UCSD-AML1 (cell line): ENCODE results near the gene METTL15.
"Not testable (repeated sequence)": the region's sequence is repeated elsewhere in the genome, so short reads cannot be mapped to it uniquely, and the experiment has no call there.

Experiments used
- DNase-seq: peaks from one replicate; lab custom pipeline; 2025; ENCODE audit not compliant: unreplicated experiment; lab: John Stamatoyannopoulos, UW

METTL15 gene

DNA sequence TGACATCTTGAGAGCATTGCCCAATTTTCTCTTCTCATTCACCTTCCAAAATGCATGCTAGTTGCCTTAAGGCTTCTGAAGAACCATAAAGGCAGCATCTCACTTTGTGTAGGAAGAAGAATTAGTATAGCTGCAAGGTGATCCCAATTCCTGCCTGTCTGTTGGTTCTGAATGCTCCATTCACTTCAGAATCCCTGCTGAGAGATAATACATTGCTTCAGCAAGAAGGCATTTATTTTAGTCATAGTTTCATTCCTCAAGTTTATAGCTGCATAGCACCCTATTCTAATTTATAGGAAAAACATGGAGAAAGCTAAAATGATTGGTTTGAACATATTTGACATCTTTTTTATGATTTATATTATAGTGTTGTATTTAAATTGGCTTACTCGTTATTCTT, 181.3 kb downstream of the METTL15 start:
- no peak for DNase-seq

DNA sequence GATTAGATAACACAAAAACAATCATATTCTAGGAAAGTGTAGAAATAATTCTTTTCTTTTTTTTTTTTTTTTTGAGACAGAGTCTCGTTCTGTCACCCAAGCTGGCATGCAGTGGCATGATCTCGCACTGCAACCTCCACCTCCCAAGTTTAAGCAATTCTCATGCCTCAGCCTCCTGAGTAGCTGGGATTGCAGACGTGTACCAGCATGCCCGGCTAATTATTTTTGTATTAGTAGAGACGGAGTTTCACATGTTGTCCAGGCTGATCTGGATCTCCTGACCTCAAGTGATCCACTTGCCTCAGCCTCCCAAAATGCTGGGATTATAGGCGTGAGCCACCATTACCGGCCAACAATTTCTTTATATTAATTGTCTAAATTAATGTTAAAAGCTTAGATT, 182.8 kb downstream of the METTL15 start:
- DNase-seq: not testable (repeated sequence)

DNA sequence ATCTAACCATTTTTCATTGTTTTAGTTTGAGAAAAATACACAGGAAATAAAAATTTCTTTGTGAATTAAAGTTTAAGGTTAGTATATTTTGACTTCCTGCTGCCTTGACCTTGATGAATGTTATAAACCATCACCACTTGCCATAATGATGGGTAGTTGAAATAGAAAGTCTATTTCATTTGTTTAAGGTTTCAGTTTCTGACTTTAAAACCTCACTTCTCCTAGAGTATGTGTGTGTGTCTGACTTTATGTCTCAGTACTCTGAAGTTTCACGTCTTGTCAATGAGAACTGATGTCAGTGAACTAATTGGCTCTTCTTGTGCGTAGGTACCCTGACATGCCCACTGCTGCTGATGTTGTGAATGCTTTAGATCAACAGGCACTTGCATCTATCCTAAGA, 188.2 kb downstream of the METTL15 start:
- DNase-seq: no peak

DNA sequence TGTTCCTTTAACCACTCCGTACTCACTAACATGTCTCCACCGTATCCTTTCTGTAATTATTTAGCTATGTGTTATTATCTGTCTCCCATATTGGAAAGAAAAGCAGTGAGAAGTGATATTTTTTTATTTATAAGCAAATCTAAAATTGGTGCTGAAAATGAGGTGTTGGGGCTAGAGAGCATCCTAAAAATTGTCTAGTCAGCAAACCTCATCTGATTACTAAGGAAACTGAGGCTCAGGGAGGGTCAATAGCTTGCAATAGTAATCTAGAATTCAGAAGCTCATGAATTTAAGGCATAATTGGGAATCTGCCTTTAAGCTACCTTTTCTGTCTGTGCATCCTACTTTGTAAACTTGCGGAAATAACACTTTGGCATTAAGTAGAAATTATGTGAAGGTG, 190.0 kb downstream of the METTL15 start:
- no peak for DNase-seq

DNA sequence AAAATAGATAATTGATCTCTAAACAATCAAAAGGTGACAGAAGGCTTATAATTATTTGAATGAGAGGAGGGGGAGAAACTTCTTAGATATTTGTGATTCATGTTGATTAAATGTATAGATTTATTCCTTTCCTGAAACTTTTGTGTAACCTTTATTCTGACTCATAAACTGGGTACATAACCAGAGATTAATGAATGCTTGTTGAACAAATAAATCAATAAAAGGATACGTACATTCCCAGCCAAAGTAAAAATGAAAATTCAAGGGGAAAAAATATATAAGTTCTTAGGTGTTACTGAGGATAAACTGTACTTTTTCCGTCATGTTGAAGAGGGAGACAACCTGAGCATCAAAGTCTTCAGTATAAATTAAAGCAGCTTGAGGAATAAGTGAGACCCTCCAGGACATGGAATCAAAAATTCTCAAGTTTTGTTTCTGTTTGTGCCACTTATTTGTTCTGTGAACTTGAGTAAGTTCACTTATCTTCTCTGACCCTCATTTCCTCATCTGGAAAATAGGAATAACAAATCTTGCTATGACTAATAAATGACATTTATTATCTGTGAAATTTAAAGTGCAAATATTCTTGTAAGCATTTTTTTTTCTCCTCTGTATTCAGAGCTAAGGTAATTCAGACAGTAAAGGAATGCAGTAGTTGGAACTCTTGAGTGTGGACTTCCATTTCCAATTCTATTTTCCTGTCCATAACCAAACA, 195.4 kb downstream of the METTL15 start:
- no peak for DNase-seq

DNA sequence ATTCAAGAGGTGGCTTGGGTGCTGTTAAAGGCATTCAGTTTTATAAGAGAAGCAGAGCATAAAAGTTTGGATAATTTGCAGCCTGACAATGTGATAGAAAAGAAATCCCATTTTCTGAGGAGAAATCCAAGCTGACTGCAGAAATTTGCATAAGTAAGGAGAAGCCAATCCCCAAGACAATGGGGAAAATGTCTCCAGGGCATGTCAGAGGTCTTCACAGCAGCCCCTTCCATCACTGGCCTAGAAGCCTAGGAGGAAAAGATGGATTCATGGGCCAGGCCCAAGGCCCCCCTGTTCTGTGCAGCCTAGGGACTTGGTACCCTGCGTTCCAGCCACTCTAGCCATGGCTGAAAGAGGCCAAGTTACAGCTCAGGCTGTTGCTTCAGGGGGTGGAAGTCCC, 207.3 kb downstream of the METTL15 start:
- no peak for DNase-seq

DNA sequence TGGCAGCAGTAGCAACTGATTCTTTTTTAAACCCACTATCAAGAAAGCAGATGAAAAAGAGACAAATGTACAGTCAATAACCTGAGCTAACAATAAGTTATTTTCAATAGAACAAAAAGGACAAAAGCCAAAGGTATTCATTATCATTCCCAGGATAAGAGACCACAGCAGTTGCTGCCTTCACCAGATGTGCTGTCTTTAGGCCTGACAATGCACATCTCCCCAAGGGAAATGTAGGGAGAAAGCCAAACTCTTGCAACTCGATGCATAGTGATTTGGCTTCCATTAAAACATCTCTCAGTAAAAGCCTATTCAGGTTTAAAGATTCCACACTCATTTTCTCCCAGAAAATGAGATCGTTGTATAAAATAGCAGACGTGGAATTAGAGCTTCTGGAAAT, 210.7 kb downstream of the METTL15 start:
- no peak for DNase-seq

DNA sequence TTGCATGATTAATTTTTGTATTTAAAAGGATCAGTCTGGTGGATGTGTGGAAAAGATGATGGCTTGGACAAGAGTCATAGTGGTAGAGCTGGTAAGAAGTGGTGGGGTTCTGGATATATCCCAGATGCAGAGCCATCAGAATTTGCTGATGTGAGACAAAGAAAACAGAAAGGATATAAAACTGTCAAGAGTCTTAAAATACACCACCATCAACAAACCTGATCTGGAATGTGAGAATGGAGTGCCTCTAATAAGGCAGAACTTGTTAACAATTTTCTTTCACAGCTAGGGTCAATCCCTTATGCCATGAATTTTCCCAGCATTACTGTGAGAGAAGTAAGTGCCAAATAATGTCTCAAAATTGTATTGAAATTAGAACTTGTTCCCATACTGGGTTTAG, 215.4 kb downstream of the METTL15 start:
- DNase-seq: no peak

DNA sequence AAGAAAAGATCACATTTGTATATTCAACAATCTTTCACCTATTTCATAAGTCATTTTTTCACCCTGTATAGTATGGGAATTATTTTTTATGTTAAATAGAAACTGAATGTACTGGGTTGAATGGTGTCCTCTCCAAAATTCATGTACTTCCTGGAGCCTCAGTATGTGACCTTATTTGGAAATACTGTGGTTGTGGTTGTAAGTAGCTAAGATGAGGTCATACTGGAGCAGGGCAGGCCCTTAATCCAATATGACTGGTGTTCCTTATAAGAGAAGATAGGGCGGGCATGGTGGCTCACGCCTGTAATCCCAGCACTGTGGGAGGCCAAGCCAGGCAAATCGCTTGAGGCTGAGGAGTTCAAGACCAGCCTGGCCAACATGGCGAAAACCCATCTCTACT, 224.2 kb downstream of the METTL15 start:
- DNase-seq: not testable (repeated sequence)

DNA sequence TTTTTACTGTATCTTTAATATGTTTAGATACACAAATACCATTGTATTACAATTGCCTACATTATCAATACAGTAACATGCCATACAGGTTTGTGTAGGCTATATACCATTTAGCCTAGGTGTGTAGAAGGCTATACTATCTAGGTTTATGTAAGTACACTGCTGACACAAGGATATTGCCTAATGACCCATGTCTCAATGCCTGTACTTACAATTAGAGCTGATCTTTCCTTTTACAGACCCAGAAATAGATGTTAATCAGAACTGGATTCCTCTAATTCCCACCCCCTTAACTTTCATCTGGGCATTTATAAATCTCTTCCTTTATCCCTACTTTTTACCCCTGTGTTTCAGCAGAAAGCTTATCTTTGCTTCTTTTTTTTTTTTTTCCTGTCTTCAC, 229.5 kb downstream of the METTL15 start:
- no peak for DNase-seq

DNA sequence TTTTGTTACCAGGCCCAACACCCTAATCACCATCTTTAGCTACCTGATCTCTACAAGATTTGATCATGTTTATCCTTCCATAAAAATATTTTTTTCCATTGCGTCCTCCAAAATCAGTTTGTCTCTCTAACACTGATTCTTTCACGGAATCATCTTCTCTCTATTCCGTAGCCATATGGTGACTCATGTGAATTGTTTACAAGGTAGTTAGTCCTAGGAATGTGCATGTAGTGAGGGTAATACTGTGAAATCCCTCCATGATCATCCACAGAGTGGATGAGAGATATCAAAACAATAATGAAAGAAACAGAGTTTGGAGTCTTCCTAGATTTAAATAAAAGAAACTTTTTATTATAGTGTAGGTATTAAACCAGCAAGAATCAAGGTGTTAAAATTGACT, 230.2 kb downstream of the METTL15 start:
- DNase-seq: no peak

DNA sequence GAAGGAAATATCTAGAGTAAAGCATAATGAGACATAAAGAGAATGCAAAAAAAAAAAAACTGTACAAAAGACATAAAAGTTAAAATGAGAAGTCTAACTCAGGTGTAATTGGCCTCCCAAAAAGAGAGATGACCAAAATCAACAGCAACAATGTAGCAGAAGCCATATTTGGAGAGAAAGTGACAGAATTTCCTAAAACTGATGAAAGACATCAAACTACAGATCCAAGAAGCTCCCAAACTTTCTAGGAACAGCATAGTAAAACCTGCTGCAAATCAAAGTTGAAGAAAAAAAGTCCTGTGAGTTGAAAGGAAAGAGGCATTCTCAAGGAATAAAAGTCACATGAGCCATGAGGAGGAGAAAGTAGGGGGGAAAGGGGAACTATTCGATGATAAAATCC, 231.3 kb downstream of the METTL15 start:
- no peak for DNase-seq

DNA sequence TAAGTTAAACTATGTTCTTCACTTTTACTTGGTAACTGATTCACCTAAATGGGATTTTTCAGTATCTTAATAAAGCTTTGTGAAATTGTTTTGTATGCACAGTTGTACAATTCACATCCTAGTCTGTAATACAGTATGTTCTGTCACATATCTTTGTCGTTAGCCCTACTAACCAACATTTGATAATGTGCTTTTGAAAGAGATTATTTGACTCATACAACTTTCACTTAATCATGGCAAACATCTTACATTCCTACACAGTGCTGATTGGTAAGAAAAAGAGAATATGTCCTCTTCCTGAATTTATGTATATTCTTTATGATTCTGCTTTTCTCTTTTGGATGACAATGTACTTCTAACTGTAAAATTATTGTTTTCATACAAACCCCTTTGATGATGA, 234.5 kb downstream of the METTL15 start:
- no peak for DNase-seq

DNA sequence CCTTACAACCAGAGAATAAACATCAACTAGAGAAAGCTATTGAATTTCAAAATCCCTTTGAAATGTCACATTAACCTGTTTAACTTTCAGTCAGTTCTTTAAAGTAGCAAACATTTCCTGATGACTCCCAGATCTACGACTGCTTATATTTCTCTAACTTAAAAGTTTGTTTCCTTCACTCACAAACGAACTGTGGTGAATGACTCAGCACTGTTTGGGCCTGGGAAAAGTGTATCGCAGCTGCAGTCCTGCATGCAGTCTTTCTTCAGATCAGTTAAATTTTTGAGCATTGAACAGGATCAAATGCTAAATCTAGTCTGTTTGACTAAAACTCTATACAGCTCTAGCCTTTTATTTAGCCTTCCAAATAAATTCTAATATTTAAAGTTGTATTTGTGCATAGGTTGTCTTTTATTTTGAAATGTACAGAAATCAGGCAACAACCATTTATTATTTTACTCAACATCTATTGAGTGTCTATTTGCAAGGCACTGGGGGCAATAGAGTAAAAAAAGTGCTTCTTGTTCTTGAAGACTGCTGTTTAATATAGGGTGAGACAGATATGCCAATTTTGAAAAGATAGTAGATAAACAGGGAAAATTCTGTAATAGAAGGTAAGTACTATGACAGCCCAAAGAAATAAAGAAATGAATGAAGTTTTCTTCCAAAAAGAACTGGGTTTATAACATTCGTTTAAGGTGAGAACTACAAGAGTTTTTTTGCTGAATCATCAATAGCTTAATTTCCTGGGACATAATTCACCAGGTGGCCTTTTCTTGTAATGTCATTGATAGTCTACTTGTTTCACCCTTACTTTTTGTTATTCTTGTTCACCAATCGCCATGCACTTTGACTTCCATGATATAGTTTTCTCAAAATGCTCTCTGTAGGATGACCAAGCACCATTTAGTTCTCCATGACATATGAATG, 235.4 kb downstream of the METTL15 start:
- peak; percentile 21 for DNase-seq

DNA sequence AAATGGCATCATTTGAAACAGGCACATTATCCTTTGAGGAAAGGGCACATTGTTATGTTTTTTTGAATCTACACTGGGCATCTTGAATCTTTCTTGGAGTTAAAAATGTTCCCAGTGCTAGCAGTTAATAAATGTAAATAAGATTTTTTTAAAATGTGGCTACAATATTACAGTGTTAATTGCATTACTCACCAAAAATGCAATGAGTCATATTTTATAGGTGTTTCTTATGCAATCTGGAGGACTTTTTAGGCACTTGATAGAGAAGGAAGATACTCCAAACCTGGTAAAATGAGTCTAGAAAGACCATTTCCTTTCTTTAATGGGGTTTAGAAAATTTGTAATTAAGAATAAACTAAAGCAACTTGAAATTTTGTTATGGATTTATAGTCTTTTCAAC, 238.0 kb downstream of the METTL15 start:
- DNase-seq: no peak

DNA sequence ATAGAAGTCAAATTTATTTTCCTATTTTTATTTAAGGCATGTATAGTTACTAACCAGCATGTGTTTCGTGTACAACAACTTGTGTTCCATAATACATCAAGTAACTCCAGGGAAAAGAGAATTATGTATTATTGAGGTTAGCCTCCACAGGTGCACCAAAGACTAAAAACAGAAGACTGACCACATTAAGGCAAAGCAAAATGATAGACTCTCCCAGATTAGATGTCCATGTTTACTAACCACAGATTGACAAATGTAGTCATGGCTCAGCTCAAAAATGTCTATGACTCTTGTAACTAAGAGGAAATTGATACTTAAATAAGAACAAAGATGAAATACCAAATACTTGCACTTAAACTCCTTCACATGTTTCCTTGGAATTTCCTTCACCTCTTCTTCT, 238.5 kb downstream of the METTL15 start:
- no peak for DNase-seq

DNA sequence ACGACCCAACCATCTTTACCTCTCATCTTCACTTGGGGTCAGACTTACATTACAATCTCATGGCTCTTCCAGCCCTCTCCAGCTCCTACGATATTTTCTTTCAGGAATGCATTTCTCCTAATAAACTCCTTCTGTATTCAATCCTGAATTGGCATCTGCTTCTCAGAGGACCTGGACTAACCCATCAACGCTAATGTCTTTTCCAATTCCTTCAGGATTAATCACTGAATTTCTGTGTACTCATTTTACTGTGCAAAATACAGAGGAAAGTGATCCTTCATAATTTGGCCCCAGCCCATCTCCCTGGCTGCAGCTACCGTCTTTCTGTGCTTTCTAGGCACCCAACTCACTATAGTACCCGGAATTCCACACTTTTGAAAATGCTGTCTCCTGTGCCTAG, 239.2 kb downstream of the METTL15 start:
- no peak for DNase-seq

DNA sequence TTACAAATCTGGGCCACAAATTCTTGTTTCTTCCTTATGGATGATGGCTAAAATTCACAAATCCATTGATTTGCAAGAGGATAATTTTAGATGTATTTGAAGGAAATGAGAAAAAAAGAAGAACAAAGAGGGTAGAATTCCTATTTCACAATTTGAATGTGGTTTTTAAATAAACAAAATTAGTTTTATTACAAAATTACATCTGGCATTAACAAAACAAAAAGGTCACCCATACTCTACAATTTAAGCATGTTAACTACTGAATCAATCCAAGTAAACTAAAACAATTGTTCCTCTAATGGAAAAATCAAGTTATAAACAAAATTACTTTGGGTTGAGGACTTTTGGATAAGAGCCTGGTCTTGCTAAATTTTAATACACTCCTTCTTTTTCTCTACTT, 242.0 kb downstream of the METTL15 start:
- DNase-seq: no peak

DNA sequence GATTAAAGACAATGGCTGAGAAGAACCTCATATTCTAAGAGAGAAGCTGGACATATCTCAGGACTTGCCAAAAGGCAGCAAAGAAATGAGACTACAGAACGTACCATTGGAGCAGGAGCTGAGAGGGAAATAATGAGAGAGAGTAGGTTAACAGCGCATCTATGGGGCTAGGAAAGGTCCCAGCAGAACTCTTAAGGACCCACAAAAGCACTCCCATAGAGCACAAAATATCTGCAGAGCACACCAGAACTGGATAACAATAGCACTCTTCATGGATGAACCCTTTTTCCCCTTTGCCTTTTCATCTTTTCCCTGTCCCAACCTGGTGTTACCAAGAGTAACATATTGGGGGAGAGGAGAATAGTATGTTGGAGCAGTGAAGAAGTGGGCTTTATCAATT, 245.8 kb downstream of the METTL15 start:
- DNase-seq: no peak

DNA sequence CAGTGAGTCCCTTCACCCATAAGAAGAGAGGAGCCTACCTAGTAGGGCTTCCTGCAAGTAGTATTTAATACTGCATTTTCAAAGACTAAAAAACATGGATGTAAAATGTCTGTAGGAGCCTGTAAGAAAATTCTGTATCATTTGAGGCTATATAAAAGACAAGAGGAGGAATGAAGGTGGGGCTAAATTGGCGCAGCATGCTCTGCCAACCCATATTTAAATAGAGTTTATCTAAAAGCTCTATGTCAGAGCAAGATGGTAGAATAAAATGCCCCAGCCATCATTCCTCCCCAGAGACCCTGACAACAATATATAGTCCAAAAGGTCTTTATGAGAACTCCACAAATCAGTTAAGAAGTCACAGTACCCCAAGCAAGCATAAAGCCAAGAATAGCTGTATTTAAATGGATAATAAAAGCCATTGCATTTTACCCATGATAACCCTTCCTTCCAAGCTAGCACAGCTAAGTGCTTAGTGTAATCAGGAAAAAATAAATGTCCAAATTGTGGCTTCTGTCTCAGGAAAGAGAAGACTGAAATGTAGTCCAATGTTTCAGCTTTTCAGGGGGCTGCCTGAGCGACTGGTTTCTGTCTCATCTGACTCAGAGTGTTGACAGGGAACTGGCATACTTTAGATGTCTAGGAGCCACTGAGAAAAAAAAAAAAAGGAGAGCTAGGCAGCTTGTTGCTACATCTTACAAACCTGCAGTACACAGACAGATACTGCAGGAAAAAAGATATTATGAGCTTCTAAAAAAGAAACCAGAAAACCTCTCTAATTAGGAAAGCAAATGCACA, 258.6 kb downstream of the METTL15 start:
- no peak for DNase-seq

DNA sequence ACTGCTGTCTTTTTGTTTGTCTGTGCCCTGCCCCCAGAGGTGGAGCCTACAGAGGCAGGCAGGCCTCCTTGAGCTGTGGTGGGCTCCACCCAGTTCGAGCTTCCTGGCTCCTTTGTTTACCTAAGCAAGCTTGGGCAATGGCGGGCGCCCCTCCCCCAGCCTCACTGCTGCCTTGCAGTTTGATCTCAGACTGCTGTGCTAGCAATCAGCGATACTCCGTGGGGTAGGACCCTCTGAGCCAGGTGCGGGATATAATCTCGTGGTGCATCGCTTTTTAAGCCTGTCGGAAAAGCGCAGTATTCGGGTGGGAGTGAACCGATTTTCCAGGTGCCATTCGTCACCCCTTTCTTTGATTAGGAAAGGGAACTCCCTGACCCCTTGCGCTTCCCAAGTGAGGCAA, 269.9 kb downstream of the METTL15 start:
- not testable (repeated sequence) for DNase-seq
